PC-3 (cell line): ENCODE data around the gene NACAD. TPM values are rescaled to one million over a fixed set of nuclear protein-coding genes. Genes with fewer than 3 reads are reported as not detected.

Experiments
- ATAC-seq: fragments of 200-7000 bp; cut with Tn5 transposase; 2 replicates; pipeline ENCODE4 v1.9.1; 2020; ENCODE audit warnings: mild to moderate bottlenecking, moderate library complexity
- BruUV-seq: library from RNA; stranded (reverse); fragments of 400-500 nt; replicated peaks from 2 replicates; lab custom pipeline; 2021; lab: Mats Ljungman, UMichigan
- CTCF ChIA-PET: fragments of 300-600 bp; sonication (Branson Sonifier 250); formaldehyde crosslinking; loops from one replicate; lab custom pipeline; 2022; ENCODE audit warnings: antibody characterized with exemption; lab: Charles Lee
- POLR2A ChIA-PET: fragments of 300-600 bp; sonication (Branson Sonifier 250); formaldehyde crosslinking; loops from one replicate; lab custom pipeline; 2022; ENCODE audit warnings: antibody characterized with exemption; ENCODE audit not compliant: unreplicated experiment; lab: Charles Lee
- DNase-seq: peaks from one replicate; pipeline ENCODE4 v3.0.0-alpha.2; 2015
- H2AFZ ChIP-seq: fragments of 300-600 bp; sonication (generic); 2 replicates; pipeline ENCODE4 v1.6.0; 2016; ENCODE audit warnings: antibody characterized with exemption, low read length
- H3F3A ChIP-seq: fragments of 300-600 bp; sonication (generic); one replicate; pipeline ENCODE4 v1.6.0; 2017; ENCODE audit warnings: antibody characterized with exemption, low read length, control low read depth, mild to moderate bottlenecking; ENCODE audit not compliant: unreplicated experiment
- H3K27ac ChIP-seq: fragments of 300-600 bp; sonication (generic); 2 replicates; pipeline ENCODE4 v1.5.1; 2016; ENCODE audit warnings: mild to moderate bottlenecking, low read length
- H3K27me3 ChIP-seq: fragments of 300-600 bp; sonication (generic); 2 replicates; pipeline ENCODE4 v1.6.1; 2016; ENCODE audit warnings: low read length, mixed read lengths
- H3K36me3 ChIP-seq: fragments of 300-600 bp; sonication (generic); 2 replicates; pipeline ENCODE4 v1.6.1; 2016; ENCODE audit warnings: low read depth, mixed run types, low read length, mixed read lengths
- H3K4me1 ChIP-seq: fragments of 300-600 bp; sonication (generic); 2 replicates; pipeline ENCODE4 v1.5.1; 2016; ENCODE audit warnings: low read length; ENCODE audit not compliant: insufficient read depth
- H3K4me2 ChIP-seq: fragments of 300-600 bp; sonication (generic); 2 replicates; pipeline ENCODE4 v1.6.0; 2016; ENCODE audit warnings: low read length
- H3K4me3 ChIP-seq: fragments of 300-600 bp; sonication (generic); 2 replicates; pipeline ENCODE4 v1.5.1; 2016; ENCODE audit warnings: mild to moderate bottlenecking, low read length, mixed read lengths
- H3K79me2 ChIP-seq: fragments of 300-600 bp; sonication (generic); 2 replicates; pipeline ENCODE4 v1.6.1; 2017; ENCODE audit warnings: low read length, mixed read lengths
- H3K9ac ChIP-seq: fragments of 300-600 bp; sonication (generic); 2 replicates; pipeline ENCODE4 v1.6.0; 2016; ENCODE audit warnings: mild to moderate bottlenecking, low read length
- H3K9me2 ChIP-seq: fragments of 300-600 bp; sonication (generic); replicated peaks from 2 replicates; pipeline ENCODE4 v1.6.1; 2016; ENCODE audit warnings: mixed run types, low read length, mixed read lengths
- H3K9me3 ChIP-seq: fragments of 300-600 bp; sonication (generic); 2 replicates; pipeline ENCODE4 v1.6.1; 2016; ENCODE audit warnings: low read length, mixed read lengths
- H4K20me1 ChIP-seq: fragments of 300-600 bp; sonication (generic); 2 replicates; pipeline ENCODE4 v1.6.1; 2016; ENCODE audit warnings: low read length, mixed read lengths
- CTCF ChIP-seq: fragments of 300-600 bp; sonication (generic); conservative IDR thresholded peaks from 2 replicates; pipeline ENCODE4 v1.5.1; 2017; ENCODE audit warnings: antibody characterized with exemption, low read depth, mild to moderate bottlenecking, low read length
- EZH2 ChIP-seq: fragments of 300-600 bp; sonication (generic); IDR thresholded peaks from one replicate; pipeline ENCODE4 v1.6.1; 2017; ENCODE audit warnings: antibody characterized with exemption, mild to moderate bottlenecking, low read length; ENCODE audit not compliant: unreplicated experiment
- EZH2phosphoT487 ChIP-seq: fragments of 300-600 bp; sonication (generic); IDR thresholded peaks from 2 replicates; pipeline ENCODE4 v1.6.1; 2018; ENCODE audit warnings: mild to moderate bottlenecking, antibody characterized with exemption, low read length, borderline replicate concordance
- intact Hi-C: fragments of 100-400 bp; cut with micrococcal nuclease; formaldehyde crosslinking; loops from 2 replicates; pipeline ENCODE4 v1.9.0; 2023
- total RNA-seq: library from RNA; depleted of rRNA; stranded (reverse); fragments of >200 nt; gene quantifications from 2 replicates; pipeline ENCODE4 v1.2.3, GENCODE V29; 2014

Gene NACAD
- total RNA-seq, 1 experiment from 2014 or later: 0.26 TPM

GRCh38 chr7:45099891-45100760 lies 11.4 kb upstream of the NACAD start:
- Histone ChIP-seq H3K9me2 (no peaks in the 10 kb centered on the region), H3K4me3 (no peak overlapping the region), H3F3A (no peaks in the 10 kb centered on the region), H3K9ac (no peak overlapping the region), H3K27me3 (no peaks in the 10 kb centered on the region), H3K79me2 (no peaks in the 10 kb centered on the region), H3K9me3 (0 out of 2 replicates have a peak, but pooled peaks cover under 1% of the 10 kb centered on the region), H3K4me1 (no peaks in the 10 kb centered on the region), H2AFZ (no peak overlapping the region), H3K4me2 (no peak overlapping the region), H4K20me1 (no peaks in the 10 kb centered on the region; the same call in 1 of the 2 replicates), H3K27ac (no peak overlapping the region), H3K36me3 (peaks cover 54% of the 10 kb centered on the region)
- ATAC-seq (peak; percentile 34), DNase-seq (no peak)
- POLR2A ChIA-PET: no interaction called here
- CTCF ChIA-PET: no interaction called here
- no TSS peak for BruUV-seq
- TF ChIP-seq CTCF (no peak), EZH2phosphoT487 (no peak), EZH2 (no peak)
- intact Hi-C loops: no loop called here

GRCh38 chr7:45098983-45099839 lies 10.4 kb upstream of the NACAD start:
- peaks cover 45% of the 10 kb centered on the region for H3K36me3 ChIP-seq
- no peak overlapping the region for H3K4me2 ChIP-seq
- CTCF ChIA-PET: no interaction called here
- no peaks in the 10 kb centered on the region; the same call in 1 of the 2 replicates for H4K20me1 ChIP-seq
- DNase-seq (no peak), ATAC-seq (peak; percentile 37)
- no peak for TF ChIP-seq EZH2phosphoT487
- no peak for TF ChIP-seq CTCF
- TF ChIP-seq EZH2: no peak
- H3K9me2 ChIP-seq: no peaks in the 10 kb centered on the region
- H3K4me3 ChIP-seq: no peak overlapping the region
- no peaks in the 10 kb centered on the region for H3F3A ChIP-seq
- no peaks in the 10 kb centered on the region for H3K27me3 ChIP-seq
- no TSS peak for BruUV-seq
- intact Hi-C loops: no loop called here
- no peaks in the 10 kb centered on the region for H3K4me1 ChIP-seq
- H3K79me2 ChIP-seq: no peaks in the 10 kb centered on the region
- 0 out of 2 replicates have a peak, but pooled peaks cover 6% of the 10 kb centered on the region for H3K9me3 ChIP-seq
- H3K9ac ChIP-seq: no peak overlapping the region
- no peak overlapping the region for H3K27ac ChIP-seq
- POLR2A ChIA-PET: no interaction called here
- no peak overlapping the region for H2AFZ ChIP-seq
